CD4-positive, alpha-beta T cell treated with Interferon alpha-2 for 1 hour (primary cell): ENCODE results near the gene ZNF281.
"Not testable (repeated sequence)": the region's sequence is repeated elsewhere in the genome, so short reads cannot be mapped to it uniquely, and the experiment has no call there.

Experiments
- DNase-seq, 2 donors: peaks; one replicate each; pipeline ENCODE4 v3.0.0-alpha.2; 2020 to 2022

ZNF281 gene, protein sequence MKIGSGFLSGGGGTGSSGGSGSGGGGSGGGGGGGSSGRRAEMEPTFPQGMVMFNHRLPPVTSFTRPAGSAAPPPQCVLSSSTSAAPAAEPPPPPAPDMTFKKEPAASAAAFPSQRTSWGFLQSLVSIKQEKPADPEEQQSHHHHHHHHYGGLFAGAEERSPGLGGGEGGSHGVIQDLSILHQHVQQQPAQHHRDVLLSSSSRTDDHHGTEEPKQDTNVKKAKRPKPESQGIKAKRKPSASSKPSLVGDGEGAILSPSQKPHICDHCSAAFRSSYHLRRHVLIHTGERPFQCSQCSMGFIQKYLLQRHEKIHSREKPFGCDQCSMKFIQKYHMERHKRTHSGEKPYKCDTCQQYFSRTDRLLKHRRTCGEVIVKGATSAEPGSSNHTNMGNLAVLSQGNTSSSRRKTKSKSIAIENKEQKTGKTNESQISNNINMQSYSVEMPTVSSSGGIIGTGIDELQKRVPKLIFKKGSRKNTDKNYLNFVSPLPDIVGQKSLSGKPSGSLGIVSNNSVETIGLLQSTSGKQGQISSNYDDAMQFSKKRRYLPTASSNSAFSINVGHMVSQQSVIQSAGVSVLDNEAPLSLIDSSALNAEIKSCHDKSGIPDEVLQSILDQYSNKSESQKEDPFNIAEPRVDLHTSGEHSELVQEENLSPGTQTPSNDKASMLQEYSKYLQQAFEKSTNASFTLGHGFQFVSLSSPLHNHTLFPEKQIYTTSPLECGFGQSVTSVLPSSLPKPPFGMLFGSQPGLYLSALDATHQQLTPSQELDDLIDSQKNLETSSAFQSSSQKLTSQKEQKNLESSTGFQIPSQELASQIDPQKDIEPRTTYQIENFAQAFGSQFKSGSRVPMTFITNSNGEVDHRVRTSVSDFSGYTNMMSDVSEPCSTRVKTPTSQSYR

DNA sequence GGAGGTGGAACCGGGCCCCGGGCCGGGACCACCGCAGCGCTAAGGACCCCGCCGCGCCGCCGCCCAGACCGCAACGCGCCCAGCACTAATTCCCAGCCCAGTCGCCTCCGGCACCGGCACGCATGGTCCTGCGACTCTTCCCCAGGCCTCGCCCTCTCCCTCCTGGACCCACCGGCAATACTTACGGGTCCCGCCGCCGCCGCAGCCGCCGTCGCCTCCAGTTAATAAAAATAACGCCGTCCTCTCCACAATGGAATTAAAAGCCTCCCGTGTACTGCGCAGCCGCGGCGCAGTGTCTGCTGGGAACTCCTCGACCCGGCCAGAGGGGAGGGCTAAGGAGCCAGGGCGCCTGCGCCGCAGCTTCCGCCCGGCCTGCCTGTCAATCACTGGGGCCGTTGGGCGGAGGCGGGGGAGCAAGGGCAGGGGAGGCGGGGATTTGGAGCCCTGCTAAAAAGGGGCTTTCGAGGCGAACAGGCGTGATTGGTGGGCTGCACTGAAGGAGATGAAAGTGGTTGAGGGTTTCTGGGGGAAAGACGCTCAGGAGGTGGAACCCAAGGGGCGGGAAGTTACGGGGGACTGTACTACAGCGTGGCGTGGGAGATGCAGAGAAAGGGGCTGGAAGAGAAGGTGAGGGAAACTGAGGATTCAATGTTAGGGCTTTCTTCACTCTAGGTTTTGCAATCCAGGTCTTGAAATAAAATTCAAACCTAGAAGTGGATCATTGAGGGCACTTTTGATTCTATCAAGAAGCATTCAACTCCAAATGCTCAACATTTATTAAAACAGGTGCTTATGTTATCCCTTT lies at the start of gene ZNF281:
ZNF281 (minus strand) TSS at position 276 of the 805 bp plus-strand sequence. CDS start 331 bp downstream, outside the sequence.
- peak; percentile 95 to 96 for DNase-seq

DNA sequence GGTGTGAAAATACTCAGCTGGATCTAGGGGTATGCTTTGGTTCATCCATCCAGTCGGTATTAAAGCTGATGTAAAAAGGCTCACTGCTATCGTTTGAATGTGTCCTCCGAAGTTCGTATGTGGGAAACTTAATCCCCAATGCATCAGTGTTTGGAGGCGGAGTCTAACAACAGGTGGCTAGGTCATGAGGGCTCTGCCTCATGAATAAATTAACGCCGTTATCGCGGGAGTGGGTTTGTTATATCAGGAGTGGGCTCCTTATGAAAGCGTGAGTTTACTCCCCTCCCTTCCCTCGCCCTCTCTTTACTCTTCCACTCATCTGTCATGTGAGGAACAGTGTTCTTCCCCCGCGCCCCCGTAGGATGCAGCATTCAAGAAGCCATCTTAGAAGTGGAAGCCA lies 48.9 kb upstream of the ZNF281 start:
- DNase-seq, result no peak

DNA sequence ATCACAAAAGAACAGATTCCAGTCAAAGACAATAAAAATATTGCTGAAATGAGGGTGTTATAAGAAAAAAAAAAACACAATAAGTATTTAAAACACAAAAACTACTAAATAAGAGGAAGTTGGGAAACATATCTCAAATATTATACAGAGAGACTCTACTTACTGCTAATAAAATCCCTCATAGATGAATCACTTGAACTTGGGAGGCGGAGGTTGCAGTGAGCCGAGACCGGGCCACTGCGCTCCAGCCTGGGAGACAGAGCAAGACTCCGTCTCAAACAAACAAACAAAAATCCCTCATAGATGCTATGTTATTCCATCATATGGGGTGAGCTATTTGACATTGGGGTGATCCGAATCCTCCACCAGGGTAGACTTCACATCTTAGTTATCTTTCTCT lies 48.0 kb upstream of the ZNF281 start:
- DNase-seq, result no peak

DNA sequence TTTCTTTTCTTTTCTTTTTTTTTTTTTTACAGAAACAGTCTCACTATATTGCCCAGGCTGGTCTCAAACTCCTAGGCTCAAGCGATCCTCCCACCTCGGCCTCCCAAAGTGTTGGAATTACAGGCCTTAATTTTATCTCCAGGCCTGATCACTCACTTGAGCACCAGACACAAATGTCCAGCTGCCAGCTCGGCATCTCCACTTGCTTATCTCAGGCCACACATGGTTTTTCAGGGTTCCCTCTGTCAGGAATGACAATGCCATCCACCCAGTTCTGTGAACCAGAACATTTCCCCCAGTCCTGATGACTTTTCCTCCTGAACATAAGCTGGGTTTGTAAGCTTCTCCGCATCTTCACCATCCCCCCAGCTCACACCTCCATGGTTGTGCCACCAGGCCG lies 44.6 kb upstream of the ZNF281 start:
- no peak for DNase-seq

DNA sequence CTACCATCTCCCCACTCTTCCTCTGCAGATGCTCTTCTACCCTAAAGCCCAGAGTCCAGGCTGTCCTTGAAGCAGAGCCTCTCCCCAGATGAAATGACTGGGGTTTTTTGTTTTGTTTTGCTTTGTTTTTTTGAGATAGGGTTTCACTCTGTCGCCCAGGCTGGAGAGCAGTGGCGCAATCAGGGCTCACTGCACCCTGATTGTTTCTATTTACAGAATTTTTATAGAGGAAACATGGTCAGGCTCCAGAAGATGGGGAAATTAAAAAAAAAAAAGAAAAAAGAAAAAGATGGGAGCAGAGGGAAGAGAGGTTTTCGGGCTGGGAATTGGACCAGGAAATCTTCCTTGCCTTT lies 43.7 kb upstream of the ZNF281 start:
- DNase-seq, result no peak

DNA sequence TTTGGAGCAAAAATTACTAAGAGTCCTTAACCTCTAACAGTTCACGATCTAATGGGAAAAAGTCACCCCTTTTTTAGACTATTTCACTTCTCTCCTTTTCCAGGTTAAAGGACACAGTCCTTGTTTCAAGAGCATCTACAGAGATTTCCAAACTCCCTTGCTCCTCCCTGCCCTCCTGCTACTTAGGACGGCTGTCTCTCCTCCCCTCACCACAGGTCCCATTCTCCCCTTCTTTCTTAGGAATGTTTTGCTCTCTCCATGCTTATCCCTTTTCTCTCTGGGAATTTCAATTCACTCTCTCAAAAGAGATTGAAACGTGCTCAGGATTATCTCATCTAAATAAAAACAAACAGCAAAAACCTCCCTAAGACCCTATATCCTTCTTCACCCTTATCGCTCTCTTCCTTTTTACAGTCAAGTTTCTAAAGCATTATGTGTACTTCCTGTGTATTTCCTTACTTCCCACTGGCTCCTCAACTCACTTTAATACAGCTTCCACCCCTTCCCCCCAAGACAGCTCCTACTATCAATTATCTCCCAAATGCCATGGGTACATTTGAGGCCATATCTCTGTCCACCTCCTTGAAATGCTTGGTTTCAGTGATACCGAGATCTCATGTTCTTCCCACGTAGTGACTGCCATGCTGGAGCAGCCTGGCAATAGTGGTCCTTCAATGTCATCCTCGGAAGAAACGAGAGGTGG lies 43.2 kb upstream of the ZNF281 start:
- no peak for DNase-seq

DNA sequence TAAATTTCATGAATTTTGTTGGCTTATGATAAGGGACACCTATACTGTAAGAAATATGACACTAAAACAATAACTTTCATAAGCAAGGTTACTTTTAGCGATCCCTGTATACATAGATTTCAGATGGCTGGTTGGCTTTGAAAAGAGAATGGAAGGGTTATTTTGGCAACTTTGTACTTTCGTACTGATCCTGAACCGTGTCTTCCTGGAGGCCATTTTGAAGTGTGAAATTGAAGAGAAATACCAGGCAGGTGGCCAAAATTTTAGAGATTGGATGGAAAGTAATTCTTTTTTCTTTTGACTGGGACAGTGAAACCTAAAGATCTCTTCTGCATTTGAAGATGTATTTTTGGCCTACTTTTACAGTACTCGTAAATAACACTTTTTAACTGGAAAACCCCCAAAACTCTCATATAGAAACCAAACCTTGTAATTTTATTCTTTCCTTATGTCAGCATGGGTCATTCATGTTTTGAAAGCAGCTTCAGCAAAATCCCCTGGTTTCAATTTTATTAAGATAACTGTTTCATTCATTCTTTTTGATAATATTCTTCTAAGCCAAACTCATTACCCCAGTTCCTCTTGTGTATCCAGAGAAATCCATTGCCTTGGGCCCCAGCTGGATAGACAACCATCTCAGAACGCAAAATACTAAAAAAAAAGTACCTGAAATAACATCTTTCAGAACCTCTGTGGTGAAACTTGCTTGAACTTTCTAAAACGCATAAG lies 38.4 kb upstream of the ZNF281 start:
- no peak for DNase-seq

DNA sequence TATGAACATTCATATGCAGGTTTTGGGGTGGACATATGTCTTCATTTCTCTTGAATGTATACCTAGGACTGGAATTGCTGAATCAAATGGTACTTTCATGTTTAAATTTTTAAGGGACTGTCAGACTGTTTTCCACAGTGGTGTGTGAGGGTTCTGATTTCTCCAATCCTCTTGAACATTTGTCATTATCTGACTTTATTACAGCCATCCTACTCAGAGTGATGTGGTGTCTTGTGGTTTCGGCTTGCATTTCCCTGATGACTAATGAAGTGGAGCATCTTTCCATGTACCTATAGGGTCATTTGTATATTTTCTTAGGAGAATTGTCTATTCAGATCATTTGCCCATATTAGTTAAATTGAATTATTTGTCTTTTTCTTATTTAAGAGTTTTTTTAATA lies 35.4 kb upstream of the ZNF281 start:
- DNase-seq, result no peak

DNA sequence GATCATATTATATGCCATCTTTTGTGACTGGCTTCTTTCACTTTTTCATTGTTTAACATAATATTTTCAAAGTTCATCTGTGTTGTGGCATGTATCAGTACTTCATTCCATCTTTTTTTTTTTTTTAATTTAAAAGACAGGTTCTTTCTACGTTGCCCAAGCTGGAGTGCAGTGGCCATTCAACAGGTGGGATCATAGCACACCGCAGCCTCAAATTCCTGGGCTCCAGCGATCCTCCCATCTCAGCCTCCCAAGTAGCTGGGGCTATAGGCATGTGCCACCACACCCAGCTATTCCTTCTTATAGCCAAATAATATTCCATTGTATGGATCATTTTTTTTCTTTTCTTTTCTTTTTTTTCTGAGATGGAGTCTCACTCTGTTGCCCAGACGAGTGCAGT lies 34.6 kb upstream of the ZNF281 start:
- DNase-seq, result no peak

DNA sequence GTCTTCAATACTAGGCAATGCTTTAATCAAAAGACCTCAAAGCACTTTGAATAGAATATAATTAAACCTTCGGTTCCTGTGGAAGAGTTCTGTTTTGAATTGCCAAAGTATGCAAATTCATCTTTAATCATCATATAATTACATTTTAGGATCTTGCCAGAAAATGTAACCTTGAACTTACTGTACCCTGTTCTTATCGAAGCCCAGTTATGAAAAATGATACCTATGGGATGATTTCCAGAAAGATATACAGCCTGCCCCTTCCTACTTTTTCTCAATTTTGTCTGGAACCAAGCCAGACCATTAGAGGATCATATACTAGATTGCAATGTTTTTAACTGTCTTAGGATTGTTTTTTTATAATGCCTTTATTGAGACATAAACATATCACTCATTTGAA lies 34.0 kb upstream of the ZNF281 start:
- no peak for DNase-seq

DNA sequence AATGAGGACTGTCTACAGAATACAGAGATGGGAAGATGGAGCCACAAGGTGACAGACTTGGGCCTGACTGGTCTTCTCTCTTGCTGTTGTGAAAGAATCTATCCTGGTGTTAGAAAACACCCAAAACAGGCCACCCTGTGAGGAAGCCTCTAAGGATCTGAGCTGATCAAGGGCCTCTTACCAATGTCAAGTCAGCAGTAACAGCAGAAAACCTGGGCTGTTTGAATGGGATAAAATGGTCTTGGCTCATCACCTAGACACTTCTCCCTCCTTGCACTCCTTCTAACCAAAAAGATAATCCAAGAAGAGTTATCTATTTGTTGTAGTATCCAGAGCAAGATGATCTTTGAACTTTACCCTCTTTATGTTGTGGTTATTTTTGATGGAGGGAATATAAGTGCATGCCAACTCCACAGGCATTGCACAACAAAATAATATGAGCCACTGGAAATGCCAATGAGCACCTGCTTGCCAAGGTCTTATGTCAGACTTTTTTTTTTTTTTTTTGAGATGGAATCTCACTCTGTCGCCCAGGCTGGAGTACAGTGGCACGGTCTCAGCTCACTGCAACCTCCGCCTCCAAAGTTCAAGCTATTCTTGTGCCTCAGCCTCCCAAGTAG lies 32.8 kb upstream of the ZNF281 start:
- DNase-seq, result no peak

DNA sequence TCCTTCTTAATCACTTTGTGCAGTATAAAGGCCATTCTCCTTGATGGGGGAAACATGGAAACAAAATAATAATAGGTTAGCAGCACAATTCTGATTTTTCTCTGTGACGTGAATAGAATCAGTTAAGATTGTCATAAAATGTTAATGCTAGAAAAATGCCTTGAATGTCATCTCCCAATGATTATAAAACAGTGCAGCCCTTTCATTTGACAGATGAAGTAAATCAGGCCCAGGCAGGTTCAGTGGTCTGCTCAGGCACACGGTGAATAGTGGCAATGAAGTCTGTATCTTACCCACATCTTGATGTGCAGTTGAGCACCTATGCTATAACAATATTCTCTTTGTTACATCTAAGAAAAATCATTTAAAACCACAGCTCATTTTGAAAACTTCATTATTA lies 32.2 kb upstream of the ZNF281 start:
- no peak for DNase-seq

DNA sequence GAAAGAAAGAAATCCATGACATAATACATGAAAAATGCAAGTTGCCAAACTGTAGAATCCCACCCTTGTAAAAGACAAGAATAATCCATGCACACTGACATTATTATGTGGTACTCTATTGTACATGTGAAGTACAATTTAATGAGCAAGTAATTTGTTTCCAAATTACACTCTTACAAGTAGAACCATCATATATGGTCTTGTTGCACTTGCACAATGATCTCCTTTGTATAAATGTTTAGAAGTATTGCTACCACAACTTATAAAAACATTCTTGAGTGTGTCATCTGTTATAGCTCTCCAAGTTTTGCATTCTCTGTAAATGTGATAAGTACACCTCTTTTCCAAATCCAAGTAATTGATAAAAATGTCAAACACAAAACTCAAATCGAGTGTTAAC lies 29.1 kb upstream of the ZNF281 start:
- DNase-seq, result no peak

DNA sequence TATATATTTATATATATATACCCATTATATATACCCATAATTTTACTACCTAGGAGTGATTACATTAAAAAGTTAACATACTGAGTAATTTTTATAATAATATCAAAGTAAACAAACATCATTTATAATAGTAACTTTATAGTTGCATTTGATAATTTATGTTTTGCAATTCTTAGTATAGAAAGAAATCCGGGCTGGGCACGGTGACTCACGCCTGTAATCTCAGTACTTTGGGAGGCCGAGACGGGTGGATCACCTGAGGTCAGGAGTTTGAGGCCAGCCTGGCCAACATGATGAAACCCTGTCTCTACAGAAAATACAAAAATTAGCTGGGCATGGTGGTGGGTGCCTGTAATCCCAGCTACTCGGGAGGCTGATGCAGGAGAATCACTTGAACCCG lies 28.6 kb upstream of the ZNF281 start:
- not testable (repeated sequence) for DNase-seq

DNA sequence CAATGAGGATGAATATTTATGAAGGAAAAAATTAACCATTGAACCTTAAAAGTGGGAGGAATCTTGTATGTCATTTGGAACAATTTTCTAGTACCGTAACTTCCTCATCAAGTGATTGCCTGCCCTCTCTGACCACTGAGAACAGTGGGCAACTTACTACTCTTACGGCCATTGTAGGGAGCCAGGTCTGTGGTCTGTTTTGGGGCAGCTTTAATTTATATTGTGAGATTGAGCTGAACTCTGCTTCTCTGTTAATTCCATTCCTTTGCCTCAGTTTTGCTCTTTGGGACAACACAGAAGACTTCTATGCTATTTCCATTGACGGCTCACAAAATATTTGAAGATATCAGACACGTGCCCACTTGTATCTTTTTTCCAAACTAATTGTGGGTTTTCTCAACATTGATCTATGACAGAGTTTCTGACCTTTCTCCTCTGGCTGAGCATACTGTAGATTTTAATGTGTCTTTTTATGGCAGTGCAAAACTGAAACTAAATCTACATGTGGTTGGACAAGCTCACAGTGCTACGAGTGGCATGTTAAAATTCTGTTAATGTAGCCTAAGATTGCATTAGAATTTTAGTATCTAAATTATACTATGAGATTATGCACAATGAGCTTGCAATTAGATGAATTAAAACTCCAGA lies 27.8 kb upstream of the ZNF281 start:
- peak in 1 of 2 donors; percentile 32 for DNase-seq

DNA sequence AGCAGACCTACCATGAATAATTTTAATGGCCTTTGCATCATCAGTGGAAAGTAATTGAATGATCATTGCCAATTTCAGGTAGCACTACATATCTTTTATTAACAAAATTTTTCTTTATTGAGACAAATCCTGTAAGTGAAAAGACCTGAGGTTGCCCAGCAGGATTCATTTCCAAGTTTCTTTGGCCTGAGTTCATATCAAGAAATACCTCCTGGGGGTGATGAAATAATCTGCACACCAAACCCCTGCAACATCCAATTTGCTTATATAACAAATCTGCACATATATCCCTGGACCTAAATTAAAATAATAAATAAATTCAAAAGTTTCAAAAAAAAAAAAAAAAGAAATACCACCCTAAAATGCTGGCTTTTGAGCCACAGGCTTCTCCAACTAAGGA lies 27.3 kb upstream of the ZNF281 start:
- no peak for DNase-seq

DNA sequence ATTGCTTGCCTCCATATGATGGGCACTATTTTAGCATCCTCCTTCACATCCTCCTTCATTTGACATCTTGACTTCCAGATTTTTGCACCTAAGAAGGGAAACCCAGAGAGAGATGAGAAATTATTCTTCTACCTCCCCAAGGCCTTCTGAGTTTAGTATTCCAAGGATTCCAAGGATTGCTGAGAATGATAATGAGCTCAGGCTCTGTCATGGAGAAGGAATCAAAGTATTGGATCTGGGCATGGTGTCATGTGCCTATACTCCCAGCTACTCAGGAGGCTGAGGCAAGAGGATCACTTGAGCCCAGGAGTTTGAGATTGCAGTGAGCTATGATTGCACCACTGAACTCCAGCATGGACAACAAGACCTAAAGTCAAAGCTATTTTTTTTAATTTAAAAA lies 26.6 kb upstream of the ZNF281 start:
- DNase-seq, result no peak

DNA sequence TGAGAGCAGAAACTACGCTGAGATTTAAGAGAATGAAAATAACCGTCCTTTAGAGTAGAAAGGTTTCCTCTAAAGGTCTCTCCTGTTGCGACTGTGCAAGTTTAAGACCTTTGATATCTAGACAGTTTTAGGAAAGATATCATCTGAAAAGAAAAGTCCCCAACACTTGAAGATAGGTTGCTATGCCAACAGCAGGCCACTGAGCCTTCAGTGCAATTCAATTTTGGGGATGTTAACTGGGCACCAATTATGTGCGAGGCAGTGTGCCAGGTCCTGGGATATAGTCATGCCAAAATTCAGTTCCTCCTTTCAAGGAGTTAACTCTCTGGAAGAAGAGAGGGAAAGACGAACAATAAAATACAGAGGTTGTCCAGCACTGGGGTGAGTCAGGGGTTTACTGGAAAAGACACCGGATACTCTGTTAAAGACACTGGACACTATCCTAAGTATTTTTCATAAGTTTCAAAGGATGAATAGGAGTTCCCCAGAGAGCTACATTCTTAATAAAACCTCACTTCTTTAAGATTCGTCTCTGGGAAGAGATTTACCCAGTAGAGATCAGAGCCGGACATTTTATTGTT lies 25.5 kb upstream of the ZNF281 start:
- DNase-seq, result no peak

DNA sequence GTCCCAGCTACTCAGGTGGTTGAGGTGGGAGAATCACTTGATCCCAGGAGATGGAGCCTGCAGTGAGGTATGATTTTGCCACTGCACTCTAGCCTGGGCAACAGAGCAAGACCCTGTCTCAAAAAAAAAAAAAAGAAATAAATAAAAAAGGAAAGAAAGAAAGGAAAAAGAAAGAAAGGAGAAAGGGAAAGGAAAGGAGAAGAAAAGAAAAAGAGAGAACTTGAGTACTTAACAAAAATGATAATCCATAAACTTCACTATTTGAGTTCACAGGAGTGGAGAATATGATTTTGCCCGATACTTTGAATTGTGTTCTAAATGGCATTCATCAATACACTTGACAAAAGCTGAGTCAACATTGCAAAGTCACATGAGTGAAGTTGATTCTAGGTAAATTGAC lies 23.8 kb upstream of the ZNF281 start:
- DNase-seq, result no peak

DNA sequence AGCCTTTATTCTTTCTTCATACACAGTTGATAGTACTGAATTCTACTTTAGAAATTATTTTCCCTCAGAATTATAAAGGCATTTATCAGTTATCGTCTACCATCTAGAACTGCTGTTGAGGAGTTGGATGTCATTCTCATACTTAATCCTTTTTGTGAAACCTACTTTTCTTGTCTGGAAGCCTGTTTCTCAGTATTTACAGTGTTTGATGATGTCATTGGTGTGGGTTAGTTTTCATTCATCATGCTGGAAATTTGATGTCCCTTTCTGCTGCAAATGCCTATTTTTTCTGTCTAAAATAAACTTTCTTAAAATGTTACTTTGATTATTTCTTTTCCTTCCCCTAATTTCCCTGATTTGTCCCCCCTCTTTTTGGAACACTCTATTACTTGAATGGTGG lies 22.8 kb upstream of the ZNF281 start:
- DNase-seq, result no peak
